Measurements from ENCODE around the gene PNLDC1.

GRCh38 chr6:159836718-159837490 is 36.8 kb downstream of the PNLDC1 start:
- TF ChIP-seq POLR2A (IDR thresholded peaks at IDR 0.05) (no peak), CTCF (IDR thresholded peaks at IDR 0.05) (no peak)

Measured in heart left ventricle (tissue), 13 donors.